GM19452 (cell line): ENCODE data around the gene LPAR2.

Experiments used
- ATAC-seq: cut with Tn5 transposase; IDR thresholded peaks from one replicate; pipeline ENCODE4 v1.9.1; 2021; ENCODE audit not compliant: unreplicated experiment

LPAR2 gene

GRCh38 chr19:19602136-19602712 is 25.8 kb downstream of the LPAR2 start:
- ATAC-seq = no peak

- no peak for ATAC-seq
Measured at GRCh38 chr19:19600793-19601330, 27.2 kb downstream of the LPAR2 start.

- ATAC-seq = peak; percentile 33
Measured at GRCh38 chr19:19598728-19599451, 29.1 kb downstream of the LPAR2 start.

- peak; percentile 74 for ATAC-seq
Measured at GRCh38 chr19:19597809-19598306, 30.2 kb downstream of the LPAR2 start.

GRCh38 chr19:19595171-19595701 is 32.8 kb downstream of the LPAR2 start:
- no peak for ATAC-seq

GRCh38 chr19:19594381-19594780 is 33.6 kb downstream of the LPAR2 start:
- no peak for ATAC-seq

GRCh38 chr19:19592690-19593089 is 35.3 kb downstream of the LPAR2 start:
- no peak for ATAC-seq

GRCh38 chr19:19591133-19591825 is 36.7 kb downstream of the LPAR2 start:
- ATAC-seq = peak; percentile 63

GRCh38 chr19:19588546-19588945 is 39.5 kb downstream of the LPAR2 start:
- ATAC-seq = no peak

GRCh38 chr19:19587771-19588170 is 40.2 kb downstream of the LPAR2 start:
- no peak for ATAC-seq

- no peak for ATAC-seq
Measured at GRCh38 chr19:19584356-19584755, 43.7 kb downstream of the LPAR2 start.

GRCh38 chr19:19582471-19582870 is 45.5 kb downstream of the LPAR2 start:
- no peak for ATAC-seq

- no peak for ATAC-seq
Measured at GRCh38 chr19:19581391-19581790, 46.6 kb downstream of the LPAR2 start.

GRCh38 chr19:19580418-19580817 is 47.6 kb downstream of the LPAR2 start:
- no peak for ATAC-seq

- ATAC-seq = no peak
Measured at GRCh38 chr19:19579533-19580361, 48.3 kb downstream of the LPAR2 start.

GRCh38 chr19:19578252-19578651 is 49.8 kb downstream of the LPAR2 start:
- ATAC-seq = no peak

GRCh38 chr19:19575411-19575810 is 52.6 kb downstream of the LPAR2 start:
- no peak for ATAC-seq
